ENCODE measurements around the gene RNU1-2. TPM values are rescaled to one million over a fixed set of nuclear protein-coding genes. Genes with fewer than 3 reads are reported as not detected.
"Not testable (repeated sequence)": the region's sequence is repeated elsewhere in the genome, so short reads cannot be mapped to it uniquely, and the experiment has no call there.

RNU1-2 gene
- total and polyA plus RNA-seq, 7 experiments from 2014 or later: 2,341 to 4,458 (median 3,337) TPM; not detected in 2

DNA sequence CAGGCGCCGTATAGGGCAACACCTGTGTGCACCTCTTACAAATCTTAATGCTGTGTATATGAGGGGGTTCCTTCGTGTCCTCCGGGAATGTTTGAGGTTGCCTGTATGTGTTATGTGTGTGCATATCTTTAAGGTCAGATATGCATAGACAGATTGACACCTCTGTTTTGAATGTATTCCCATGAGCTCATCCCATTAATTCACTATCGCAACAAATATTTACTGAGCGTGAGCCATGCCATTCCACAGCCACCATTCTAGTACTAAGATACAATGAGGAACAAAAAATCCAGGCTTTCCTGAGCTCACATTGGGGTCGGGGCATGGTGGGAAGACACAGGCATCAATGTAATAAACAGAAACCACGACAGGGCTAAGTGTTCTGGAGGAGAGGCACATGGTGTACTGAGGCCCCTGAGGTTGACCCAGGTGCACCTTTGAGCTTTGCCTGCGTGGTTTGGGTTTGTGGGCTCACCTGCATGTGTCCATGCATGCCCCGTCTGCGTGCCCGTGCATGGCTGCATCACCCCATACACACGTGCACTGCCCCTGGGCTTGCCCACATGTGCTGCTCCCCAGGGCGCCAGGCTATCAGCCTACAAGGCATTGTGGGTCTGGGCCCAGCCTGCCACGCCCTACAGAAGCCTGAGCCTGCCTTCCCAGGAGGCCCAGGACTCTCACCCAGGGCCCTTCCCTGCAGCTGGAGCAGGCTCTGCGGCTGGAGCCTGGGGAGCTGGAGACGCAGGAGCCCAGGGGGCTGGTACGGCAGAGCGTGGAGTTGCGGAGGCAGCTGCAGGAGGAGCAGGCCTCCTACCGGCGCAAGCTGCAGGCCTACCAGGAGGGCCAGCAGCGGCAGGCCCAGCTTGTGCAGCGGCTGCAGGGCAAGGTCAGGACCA, 33.6 kb downstream of the RNU1-2 start:
- H3K27ac Mint-ChIP-seq; H3K9me3 ChIP-seq (ENCODE audit: control insufficient read depth in 2 of 3, low read length in 3 of 3); intact Hi-C loops (cut with micrococcal nuclease); H3K9me3 Mint-ChIP-seq; H3K27ac ChIP-seq (ENCODE audit: low read depth, low read length); H3K36me3 ChIP-seq (ENCODE audit: control insufficient read depth in 2 of 3, insufficient read depth in 3 of 3, low read length in 3 of 3); H3K27me3 ChIP-seq (ENCODE audit: control insufficient read depth in 2 of 2, insufficient read depth in 2 of 2, low read length in 2 of 2); H3K4me1 ChIP-seq (ENCODE audit: control insufficient read depth in 2 of 2, insufficient read depth in 2 of 2, low read length in 2 of 2); H3K27me3 Mint-ChIP-seq; H3K4me3 ChIP-seq (ENCODE audit: low read length); DNase-seq; H3K4me3 Mint-ChIP-seq: not testable (repeated sequence)
- ChIA-PET POLR2A (interaction anchor here (0.6 kb wide), 1 partner anchor 315 kb away, joined by 3 read pairs; no protein-coding TSS in a partner anchor), CTCF (interaction anchor here (0.6 to 0.7 kb wide), 2 partner anchors 14 to 78 kb away, joined by 3 read pairs; no protein-coding TSS in a partner anchor)
- ATAC-seq: peak; percentile 12
- H3K4me1 Mint-ChIP-seq: peaks cover 0 to 27% (median 10%) of the 10 kb centered on the region in 7 donors
- peaks cover 0 to 22% (median 8%) of the 10 kb centered on the region in 5 donors for H3K36me3 Mint-ChIP-seq

DNA sequence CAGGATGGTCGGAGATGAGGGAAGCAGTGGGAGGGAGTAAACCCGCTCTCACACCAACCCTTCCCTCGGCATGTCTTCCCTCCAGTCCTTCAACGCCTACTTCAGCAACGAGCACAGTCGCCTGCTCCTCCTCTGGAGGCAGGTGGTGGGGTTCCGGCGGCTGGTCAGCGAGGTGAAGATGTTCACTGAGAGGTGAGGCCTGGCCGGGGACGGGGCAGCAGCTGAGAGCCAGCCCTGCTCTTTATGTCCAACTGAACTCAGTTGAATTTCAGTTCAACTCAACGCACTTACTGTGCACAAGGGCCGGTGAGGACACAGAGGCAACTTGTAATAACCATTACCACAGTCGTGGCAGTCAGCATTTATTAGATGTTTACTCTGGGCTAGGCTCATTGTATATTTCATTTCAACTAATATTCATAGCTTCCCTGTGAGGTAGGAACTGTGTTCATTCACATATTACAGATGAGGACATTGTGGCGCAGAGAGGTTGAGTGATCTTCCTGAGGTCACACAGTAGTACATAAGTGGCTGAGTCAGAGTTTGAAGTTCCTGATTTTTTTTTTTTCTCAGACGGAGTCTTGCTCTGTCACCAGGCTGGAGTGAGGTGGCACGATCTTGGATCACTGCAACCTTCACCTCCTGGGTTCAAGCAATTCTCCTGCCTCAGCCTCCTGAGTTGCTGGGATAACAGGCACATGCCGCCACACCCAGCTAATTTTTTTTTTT, 35.6 kb downstream of the RNU1-2 start:
- POLR2A ChIA-PET: interaction anchor here (0.5 kb wide), 1 partner anchor 26 kb away, joined by 4 read pairs; no protein-coding TSS in a partner anchor
- intact Hi-C loops (cut with micrococcal nuclease); H3K9me3 Mint-ChIP-seq; H3K27ac ChIP-seq (ENCODE audit: low read depth, low read length); CTCF ChIA-PET; H3K27me3 Mint-ChIP-seq; H3K9me3 ChIP-seq (ENCODE audit: control insufficient read depth in 2 of 3, low read length in 3 of 3); ATAC-seq; DNase-seq; H3K27me3 ChIP-seq (ENCODE audit: control insufficient read depth in 2 of 2, insufficient read depth in 2 of 2, low read length in 2 of 2); H3K4me3 ChIP-seq (ENCODE audit: low read length); H3K4me1 ChIP-seq (ENCODE audit: control insufficient read depth in 2 of 2, insufficient read depth in 2 of 2, low read length in 2 of 2); H3K4me3 Mint-ChIP-seq: not testable (repeated sequence)
- H3K36me3 ChIP-seq (ENCODE audit: control insufficient read depth in 2 of 3, insufficient read depth in 3 of 3, low read length in 3 of 3): peaks cover 0 to 13% (median 0%) of the 10 kb centered on the region in 3 experiments
- peak overlapping the region in 2 of 9 donors; percentile 15 to 49 for H3K27ac Mint-ChIP-seq
- H3K36me3 Mint-ChIP-seq: peaks cover 0 to 34% (median 10%) of the 10 kb centered on the region in 5 donors
- H3K4me1 Mint-ChIP-seq: peaks cover 0 to 19% (median 0%) of the 10 kb centered on the region in 7 donors

DNA sequence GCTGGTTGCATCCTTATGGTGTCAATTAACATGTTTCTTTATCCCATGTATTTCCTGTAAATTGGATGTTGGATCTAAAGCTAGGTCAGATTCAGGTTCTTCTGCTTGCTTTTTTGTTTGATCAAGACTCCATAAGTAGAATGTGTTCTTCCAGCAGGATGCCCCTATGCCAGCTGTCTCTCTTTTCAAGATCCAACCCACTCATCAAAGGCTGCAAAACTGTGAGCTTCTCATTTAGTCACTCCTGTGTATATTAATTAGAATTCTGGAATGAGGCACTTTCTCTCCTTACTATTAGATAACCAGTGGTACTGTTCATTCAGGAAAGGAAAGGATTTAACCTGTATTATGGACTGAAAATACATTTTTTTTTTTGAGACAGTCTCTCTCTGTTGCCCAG, 38.2 kb downstream of the RNU1-2 start:
- DNase-seq; H3K9me3 Mint-ChIP-seq; H3K4me1 ChIP-seq (ENCODE audit: control insufficient read depth in 2 of 2, insufficient read depth in 2 of 2, low read length in 2 of 2); ATAC-seq; H3K9me3 ChIP-seq (ENCODE audit: control insufficient read depth in 2 of 3, low read length in 3 of 3); H3K4me3 Mint-ChIP-seq; H3K4me1 Mint-ChIP-seq; intact Hi-C loops (cut with micrococcal nuclease); H3K4me3 ChIP-seq (ENCODE audit: low read length); H3K27me3 ChIP-seq (ENCODE audit: control insufficient read depth in 2 of 2, insufficient read depth in 2 of 2, low read length in 2 of 2); H3K27me3 Mint-ChIP-seq; H3K27ac ChIP-seq (ENCODE audit: low read depth, low read length): not testable (repeated sequence)
- peaks cover 0 to 39% (median 10%) of the 10 kb centered on the region in 5 donors for H3K36me3 Mint-ChIP-seq
- H3K36me3 ChIP-seq (ENCODE audit: control insufficient read depth in 2 of 3, insufficient read depth in 3 of 3, low read length in 3 of 3): peaks cover 0 to 34% (median 0%) of the 10 kb centered on the region in 3 experiments
- POLR2A ChIA-PET: interaction anchor here (0.6 to 0.7 kb wide), 3 partner anchors 9 to 916 kb away, joined by 3 to 11 read pairs (median 3); no protein-coding TSS in a partner anchor
- H3K27ac Mint-ChIP-seq: peak overlapping the region in 1 of 9 donors; percentile 24
- CTCF ChIA-PET: interaction anchor here (0.6 to 0.7 kb wide), 2 partner anchors 18 to 366 kb away, joined by 3 to 5 read pairs; no protein-coding TSS in a partner anchor

- ATAC-seq; H3K4me1 Mint-ChIP-seq; H3K27me3 Mint-ChIP-seq; H3K4me3 Mint-ChIP-seq; H3K27ac ChIP-seq (ENCODE audit: low read depth, low read length); H3K9me3 ChIP-seq (ENCODE audit: control insufficient read depth in 2 of 3, low read length in 3 of 3); H3K4me1 ChIP-seq (ENCODE audit: control insufficient read depth in 2 of 2, insufficient read depth in 2 of 2, low read length in 2 of 2); H3K27ac Mint-ChIP-seq; H3K9me3 Mint-ChIP-seq; DNase-seq; CTCF ChIA-PET; POLR2A ChIA-PET; H3K27me3 ChIP-seq (ENCODE audit: control insufficient read depth in 2 of 2, insufficient read depth in 2 of 2, low read length in 2 of 2); intact Hi-C loops (cut with micrococcal nuclease); H3K4me3 ChIP-seq (ENCODE audit: low read length): not testable (repeated sequence)
- peaks cover 0 to 33% (median 0%) of the 10 kb centered on the region in 3 experiments for H3K36me3 ChIP-seq (ENCODE audit: control insufficient read depth in 2 of 3, insufficient read depth in 3 of 3, low read length in 3 of 3)
- H3K36me3 Mint-ChIP-seq: peaks cover 0 to 30% (median 8%) of the 10 kb centered on the region in 5 donors
These were observed 40.8 kb downstream of the RNU1-2 start for GRCh38 chr1:16936580-16936979.

DNA sequence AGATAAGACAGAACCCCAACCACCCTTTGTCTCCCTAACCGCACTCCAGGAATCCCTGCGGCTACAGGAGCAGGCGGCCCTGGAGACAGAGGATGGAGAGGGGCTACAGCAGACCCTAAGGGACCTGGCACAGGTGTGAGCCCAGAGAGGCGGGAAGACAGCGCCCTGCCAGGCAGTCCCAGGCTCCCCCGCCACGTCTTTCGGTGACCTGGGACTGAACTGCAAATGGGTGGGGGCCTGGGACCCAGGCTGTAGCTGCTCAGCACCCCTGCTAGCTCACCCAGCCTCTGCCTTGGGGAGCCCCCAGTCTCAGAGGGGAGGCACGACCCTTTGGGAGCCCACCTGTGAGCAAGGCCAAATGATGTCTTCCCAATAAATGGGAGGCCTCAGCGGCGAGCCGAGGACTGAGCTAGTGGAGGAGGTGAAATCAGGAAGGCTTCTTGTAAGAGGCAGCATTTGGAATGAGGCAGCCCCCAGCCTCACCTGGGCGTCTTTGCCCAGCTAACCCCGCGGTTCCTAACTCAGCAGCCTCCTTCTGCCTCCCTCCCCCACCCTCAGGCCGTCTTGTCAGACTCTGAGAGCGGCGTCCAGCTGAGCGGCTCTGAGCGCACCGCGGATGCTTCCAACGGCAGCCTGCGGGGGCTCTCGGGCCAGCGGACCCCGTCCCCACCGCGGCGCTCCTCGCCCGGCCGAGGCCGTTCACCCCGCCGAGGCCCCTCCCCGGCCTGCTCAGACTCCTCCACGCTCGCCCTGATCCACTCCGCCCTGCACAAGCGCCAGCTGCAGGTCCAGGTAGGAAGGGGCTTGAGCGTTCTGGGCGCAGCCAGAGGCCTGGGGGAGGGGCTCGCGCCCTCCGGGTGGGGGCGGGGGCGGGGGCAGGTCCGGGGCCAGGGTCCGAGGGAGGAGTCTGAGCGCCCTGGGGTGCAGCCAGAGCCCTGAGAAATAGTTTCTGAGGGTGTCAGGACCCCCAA, 42.9 kb downstream of the RNU1-2 start:
- CTCF ChIA-PET: no interaction called here
- Mint-ChIP-seq H3K27ac (peak overlapping the region in 1 of 9 donors; percentile 63), H3K4me1 (peaks cover 0 to 5% (median 0%) of the 10 kb centered on the region in 7 donors), H3K36me3 (peaks cover 0 to 32% (median 11%) of the 10 kb centered on the region in 5 donors), H3K9me3 (no peaks in the 10 kb centered on the region), H3K4me3 (no peak overlapping the region), H3K27me3 (no peaks in the 10 kb centered on the region)
- Histone ChIP-seq H3K9me3 (ENCODE audit: control insufficient read depth in 2 of 3, low read length in 3 of 3) (no peaks in the 10 kb centered on the region), H3K4me3 (ENCODE audit: low read length) (no peak overlapping the region), H3K4me1 (ENCODE audit: control insufficient read depth in 2 of 2, insufficient read depth in 2 of 2, low read length in 2 of 2) (no peaks in the 10 kb centered on the region), H3K27me3 (ENCODE audit: control insufficient read depth in 2 of 2, insufficient read depth in 2 of 2, low read length in 2 of 2) (no peaks in the 10 kb centered on the region), H3K36me3 (ENCODE audit: control insufficient read depth in 2 of 3, insufficient read depth in 3 of 3, low read length in 3 of 3) (peaks cover 0 to 50% (median 0%) of the 10 kb centered on the region in 3 experiments), H3K27ac (ENCODE audit: low read depth, low read length) (no peak overlapping the region)
- no peak for DNase-seq
- intact Hi-C loops (cut with micrococcal nuclease): no loop called here
- POLR2A ChIA-PET: interaction anchor here (0.8 kb wide), 1 partner anchor 63 kb away, joined by 3 read pairs; no protein-coding TSS in a partner anchor
- ATAC-seq: peak; percentile 11

Measured in naive thymus-derived CD4-positive, alpha-beta T cell (primary cell).